ENCODE data around the gene FGD3. TPM values are rescaled to one million over a fixed set of nuclear protein-coding genes. Genes with fewer than 3 reads are reported as not detected.

The FGD3 gene
- polyA plus RNA-seq, 1 donor (not counting 4 experiments of a cell fraction or from before 2014, with no cell fraction given): 0.21 TPM

DNA sequence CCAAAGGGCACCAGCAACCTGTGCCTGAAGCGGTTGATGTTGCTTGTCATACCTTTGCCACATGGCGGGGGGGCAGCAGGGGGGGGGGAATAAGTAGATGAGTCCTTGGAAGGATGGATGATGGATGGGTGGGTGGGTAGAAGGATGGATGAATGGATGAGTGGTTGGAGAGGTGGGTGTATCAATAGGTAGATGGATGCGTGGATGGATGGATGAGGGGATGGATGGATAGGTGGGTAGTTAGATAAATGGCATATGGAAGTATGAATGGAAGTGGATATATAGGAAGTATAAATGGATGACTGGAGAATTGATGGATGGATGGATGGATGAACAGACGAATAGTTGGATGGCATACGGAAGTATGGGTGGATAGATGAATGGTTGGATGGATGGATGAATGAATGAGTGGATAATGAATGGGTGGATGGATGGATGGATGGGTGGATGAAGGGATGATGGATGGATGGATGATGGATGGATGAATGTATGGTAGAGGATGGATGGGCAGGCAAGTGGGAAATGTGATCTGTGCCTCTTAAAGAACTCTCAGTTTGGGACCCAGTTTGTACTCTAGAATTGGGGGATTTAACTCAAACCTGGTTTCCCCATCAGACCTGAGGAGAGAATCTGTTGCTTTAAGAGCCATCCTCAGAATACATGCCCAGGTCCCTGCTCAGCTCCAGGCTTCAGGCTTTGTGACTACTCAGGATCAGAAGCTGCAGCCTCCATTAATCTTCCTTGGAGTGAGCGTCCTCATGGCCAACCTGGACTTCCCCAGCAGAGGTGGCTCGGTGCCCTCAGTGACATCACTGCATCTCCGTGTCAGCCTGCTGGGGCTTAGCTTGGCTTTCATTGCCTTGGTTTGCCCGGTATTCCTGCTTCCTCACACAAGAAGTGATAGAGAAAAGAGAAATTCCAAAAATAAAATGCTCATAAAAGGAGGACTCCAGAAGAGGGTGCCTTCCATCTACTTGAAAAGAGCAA, 83.6 kb downstream of the FGD3 start:
- dilution Hi-C loops (cut with MboI; ENCODE audit: extremely low pct_ligation_motif_present, low sequenced_read_pairs): no loop called here
- H3K27me3 ChIP-seq (ENCODE audit: control insufficient read depth, extremely low read depth, insufficient read depth, low read length): peaks cover 14% of the 10 kb centered on the region
- no peaks in the 10 kb centered on the region for H3K4me1 ChIP-seq (ENCODE audit: control insufficient read depth, extremely low read depth, insufficient read depth, low read length)
- H3K79me2 ChIP-seq (ENCODE audit: control insufficient read depth, insufficient read depth, low read length): no peaks in the 10 kb centered on the region
- no peak overlapping the region for H3K4me3 ChIP-seq (ENCODE audit: control insufficient read depth in 2 of 3, extremely low read depth in 1 of 3, insufficient read depth in 2 of 3, low read depth in 1 of 3, low read length in 3 of 3)
- no peak for TF ChIP-seq EZH2 (IDR thresholded peaks at IDR 0.05; ENCODE audit: low read length)
- TF ChIP-seq, protein P1, sequence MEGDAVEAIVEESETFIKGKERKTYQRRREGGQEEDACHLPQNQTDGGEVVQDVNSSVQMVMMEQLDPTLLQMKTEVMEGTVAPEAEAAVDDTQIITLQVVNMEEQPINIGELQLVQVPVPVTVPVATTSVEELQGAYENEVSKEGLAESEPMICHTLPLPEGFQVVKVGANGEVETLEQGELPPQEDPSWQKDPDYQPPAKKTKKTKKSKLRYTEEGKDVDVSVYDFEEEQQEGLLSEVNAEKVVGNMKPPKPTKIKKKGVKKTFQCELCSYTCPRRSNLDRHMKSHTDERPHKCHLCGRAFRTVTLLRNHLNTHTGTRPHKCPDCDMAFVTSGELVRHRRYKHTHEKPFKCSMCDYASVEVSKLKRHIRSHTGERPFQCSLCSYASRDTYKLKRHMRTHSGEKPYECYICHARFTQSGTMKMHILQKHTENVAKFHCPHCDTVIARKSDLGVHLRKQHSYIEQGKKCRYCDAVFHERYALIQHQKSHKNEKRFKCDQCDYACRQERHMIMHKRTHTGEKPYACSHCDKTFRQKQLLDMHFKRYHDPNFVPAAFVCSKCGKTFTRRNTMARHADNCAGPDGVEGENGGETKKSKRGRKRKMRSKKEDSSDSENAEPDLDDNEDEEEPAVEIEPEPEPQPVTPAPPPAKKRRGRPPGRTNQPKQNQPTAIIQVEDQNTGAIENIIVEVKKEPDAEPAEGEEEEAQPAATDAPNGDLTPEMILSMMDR (optimal IDR thresholded peaks at IDR 0.05 in 1 of 3, IDR thresholded peaks at IDR 0.05 in 1 of 3, conservative IDR thresholded peaks at IDR 0.05 in 1 of 3; ENCODE audit: extremely low read depth in 1 of 3, insufficient read depth in 2 of 3, low read length in 3 of 3): no peak
- H3K9me1 ChIP-seq (ENCODE audit: control insufficient read depth, extremely low read depth, insufficient read depth, low read length): no peaks in the 10 kb centered on the region
- no peak for FAIRE-seq
- no peak overlapping the region for H3K27ac ChIP-seq (ENCODE audit: control insufficient read depth, insufficient read depth, low read length)
- no peak overlapping the region for H2AFZ ChIP-seq (ENCODE audit: control insufficient read depth, low read length)
- no peaks in the 10 kb centered on the region for H4K20me1 ChIP-seq (ENCODE audit: control insufficient read depth, extremely low read depth, insufficient read depth, low read length)
- no peaks in the 10 kb centered on the region for H3K9me3 ChIP-seq (ENCODE audit: control insufficient read depth, low read depth, low read length)
- H3K9ac ChIP-seq (ENCODE audit: control insufficient read depth, extremely low read depth, insufficient read depth, low read length): no peak overlapping the region
- no peak overlapping the region for H3K4me2 ChIP-seq (ENCODE audit: control insufficient read depth, extremely low read depth, insufficient read depth, low read depth, low read length)
- no peak for DNase-seq (ENCODE audit: low read depth, low spot score)
- no peaks in the 10 kb centered on the region for H3K36me3 ChIP-seq (ENCODE audit: control insufficient read depth in 2 of 2, extremely low read depth in 1 of 2, insufficient read depth in 2 of 2, low read length in 2 of 2)

DNA sequence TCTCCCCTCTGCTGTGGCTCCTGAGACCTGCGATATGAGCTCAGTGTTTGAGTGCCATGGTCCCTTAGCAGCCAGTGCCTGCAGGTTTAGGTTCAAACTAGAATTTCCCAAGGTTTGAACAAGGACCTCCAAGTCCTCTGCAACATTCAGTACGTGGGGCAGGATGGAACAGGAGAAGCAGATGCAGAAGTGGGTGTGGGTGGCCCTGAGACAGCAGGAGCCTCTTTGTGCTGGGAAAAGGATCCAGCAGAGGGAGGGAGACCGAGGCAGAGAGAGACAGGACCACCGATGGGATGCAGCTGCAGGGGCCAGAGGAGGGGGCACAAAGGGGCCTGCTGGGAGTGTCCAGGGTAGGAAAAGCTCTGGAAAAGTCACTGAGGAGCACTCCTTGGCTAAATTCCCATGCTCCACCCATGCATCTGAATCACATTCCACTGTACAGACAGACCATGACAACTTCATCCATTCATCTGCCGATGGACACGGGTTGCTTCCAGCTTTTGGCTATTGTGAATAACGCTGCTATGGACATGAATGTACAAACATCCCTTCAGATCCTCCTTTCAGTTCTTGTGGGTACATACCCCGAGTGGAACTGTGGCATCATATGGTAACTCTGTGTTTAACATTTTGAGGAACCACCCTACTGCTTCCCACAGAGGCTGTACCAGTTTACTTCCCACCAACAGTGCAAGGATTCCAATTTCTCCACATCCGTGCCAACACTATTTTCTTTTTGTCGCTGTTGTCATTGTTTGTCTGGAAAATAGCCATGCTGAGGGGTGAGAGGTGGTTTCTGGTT, 84.5 kb downstream of the FGD3 start:
- dilution Hi-C loops (cut with MboI; ENCODE audit: extremely low pct_ligation_motif_present, low sequenced_read_pairs): no loop called here
- DNase-seq (ENCODE audit: low read depth, low spot score): no peak
- TF ChIP-seq, protein P1 (optimal IDR thresholded peaks at IDR 0.05 in 1 of 3, IDR thresholded peaks at IDR 0.05 in 1 of 3, conservative IDR thresholded peaks at IDR 0.05 in 1 of 3; ENCODE audit: extremely low read depth in 1 of 3, insufficient read depth in 2 of 3, low read length in 3 of 3): no peak

More for the DNA sequence above, 84.5 kb downstream of the FGD3 start:
- no peak overlapping the region for H3K27ac ChIP-seq (ENCODE audit: control insufficient read depth, insufficient read depth, low read length)
- no peak overlapping the region for H3K9ac ChIP-seq (ENCODE audit: control insufficient read depth, extremely low read depth, insufficient read depth, low read length)
- FAIRE-seq: no peak
- no peak overlapping the region for H3K4me2 ChIP-seq (ENCODE audit: control insufficient read depth, extremely low read depth, insufficient read depth, low read depth, low read length)
- no peaks in the 10 kb centered on the region for H3K79me2 ChIP-seq (ENCODE audit: control insufficient read depth, insufficient read depth, low read length)
- no peak overlapping the region for H3K4me3 ChIP-seq (ENCODE audit: control insufficient read depth in 2 of 3, extremely low read depth in 1 of 3, insufficient read depth in 2 of 3, low read depth in 1 of 3, low read length in 3 of 3)
- H3K27me3 ChIP-seq (ENCODE audit: control insufficient read depth, extremely low read depth, insufficient read depth, low read length): peaks cover 14% of the 10 kb centered on the region
- no peaks in the 10 kb centered on the region for H3K36me3 ChIP-seq (ENCODE audit: control insufficient read depth in 2 of 2, extremely low read depth in 1 of 2, insufficient read depth in 2 of 2, low read length in 2 of 2)
- no peak overlapping the region for H2AFZ ChIP-seq (ENCODE audit: control insufficient read depth, low read length)
- no peaks in the 10 kb centered on the region for H3K9me3 ChIP-seq (ENCODE audit: control insufficient read depth, low read depth, low read length)
- no peaks in the 10 kb centered on the region for H4K20me1 ChIP-seq (ENCODE audit: control insufficient read depth, extremely low read depth, insufficient read depth, low read length)
- H3K9me1 ChIP-seq (ENCODE audit: control insufficient read depth, extremely low read depth, insufficient read depth, low read length): no peaks in the 10 kb centered on the region
- no peaks in the 10 kb centered on the region for H3K4me1 ChIP-seq (ENCODE audit: control insufficient read depth, extremely low read depth, insufficient read depth, low read length)

Measured in keratinocyte (primary cell).